ENCODE measurements around the gene MROH7. TPM values are rescaled to one million over a fixed set of nuclear protein-coding genes. Genes with fewer than 3 reads are reported as not detected.
A peak's percentile ranks its signal among the peaks of the same experiment; 100 is the strongest.

MROH7 gene
- total RNA-seq, 4 donors from 2014 or later, result 2.0 to 5.7 (median 3.8) TPM

DNA sequence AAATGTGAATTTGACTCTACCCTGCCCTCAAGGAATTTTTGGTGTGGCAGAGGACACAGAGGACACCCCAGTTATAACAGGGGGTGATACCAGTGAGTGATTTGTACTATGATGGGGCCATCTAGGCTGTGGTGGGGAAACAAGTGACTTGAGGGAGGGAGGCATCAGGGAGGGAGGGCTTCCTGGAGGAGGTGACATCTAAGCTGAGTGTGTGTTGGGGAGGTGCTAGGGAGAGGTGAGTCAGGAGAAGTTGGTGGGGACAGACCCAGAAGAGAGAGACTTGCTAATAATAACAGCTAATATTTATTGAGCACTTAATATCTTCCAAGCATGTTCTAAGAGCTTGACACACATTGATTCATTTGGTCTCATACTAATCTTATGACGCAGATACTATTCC, 54.2 kb downstream of the MROH7 start:
- Histone ChIP-seq H3K4me3 (no peak overlapping the region), H3K27me3 (no peaks in the 10 kb centered on the region), H3K27ac (no peak overlapping the region), H3K36me3 (no peaks in the 10 kb centered on the region), H3K9me3 (no peaks in the 10 kb centered on the region), H3K4me1 (no peaks in the 10 kb centered on the region)
- TF ChIP-seq EP300 (IDR thresholded peaks at IDR 0.05), result no peak
- TF ChIP-seq POLR2AphosphoS5 (IDR thresholded peaks at IDR 0.05), result no peak
- TF ChIP-seq POLR2A (IDR thresholded peaks at IDR 0.05), result no peak
- TF ChIP-seq, protein P1, sequence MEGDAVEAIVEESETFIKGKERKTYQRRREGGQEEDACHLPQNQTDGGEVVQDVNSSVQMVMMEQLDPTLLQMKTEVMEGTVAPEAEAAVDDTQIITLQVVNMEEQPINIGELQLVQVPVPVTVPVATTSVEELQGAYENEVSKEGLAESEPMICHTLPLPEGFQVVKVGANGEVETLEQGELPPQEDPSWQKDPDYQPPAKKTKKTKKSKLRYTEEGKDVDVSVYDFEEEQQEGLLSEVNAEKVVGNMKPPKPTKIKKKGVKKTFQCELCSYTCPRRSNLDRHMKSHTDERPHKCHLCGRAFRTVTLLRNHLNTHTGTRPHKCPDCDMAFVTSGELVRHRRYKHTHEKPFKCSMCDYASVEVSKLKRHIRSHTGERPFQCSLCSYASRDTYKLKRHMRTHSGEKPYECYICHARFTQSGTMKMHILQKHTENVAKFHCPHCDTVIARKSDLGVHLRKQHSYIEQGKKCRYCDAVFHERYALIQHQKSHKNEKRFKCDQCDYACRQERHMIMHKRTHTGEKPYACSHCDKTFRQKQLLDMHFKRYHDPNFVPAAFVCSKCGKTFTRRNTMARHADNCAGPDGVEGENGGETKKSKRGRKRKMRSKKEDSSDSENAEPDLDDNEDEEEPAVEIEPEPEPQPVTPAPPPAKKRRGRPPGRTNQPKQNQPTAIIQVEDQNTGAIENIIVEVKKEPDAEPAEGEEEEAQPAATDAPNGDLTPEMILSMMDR (IDR thresholded peaks at IDR 0.05), result no peak
- no peak for DNase-seq (ENCODE audit: low spot score in 2 of 2)
- WGBS, result 76% methylated on average over 1 of the region's 1 CpG

GRCh38 chr1:54696262-54696661, 54.7 kb downstream of the MROH7 start:
- no peak overlapping the region for H3K4me3 ChIP-seq
- TF ChIP-seq, protein P1 (IDR thresholded peaks at IDR 0.05), result no peak
- TF ChIP-seq POLR2AphosphoS5 (IDR thresholded peaks at IDR 0.05) (no peak), EP300 (IDR thresholded peaks at IDR 0.05) (no peak), POLR2A (IDR thresholded peaks at IDR 0.05) (no peak)
- no peaks in the 10 kb centered on the region for H3K9me3 ChIP-seq
- DNase-seq (ENCODE audit: low spot score in 2 of 2), result no peak
- H3K27me3 ChIP-seq, result no peaks in the 10 kb centered on the region
- WGBS, result 72% methylated on average over 3 of the region's 3 CpGs
- no peaks in the 10 kb centered on the region for H3K36me3 ChIP-seq
- H3K4me1 ChIP-seq, result no peaks in the 10 kb centered on the region
- H3K27ac ChIP-seq, result no peak overlapping the region

- H3K4me1 ChIP-seq, result no peaks in the 10 kb centered on the region
- no peak overlapping the region for H3K4me3 ChIP-seq
- DNase-seq (ENCODE audit: low spot score in 2 of 2), result peak in 1 of 2 donors; percentile 21
- no peak overlapping the region for H3K27ac ChIP-seq
- no peaks in the 10 kb centered on the region for H3K36me3 ChIP-seq
- no peaks in the 10 kb centered on the region for H3K27me3 ChIP-seq
- WGBS, result 85% methylated on average over 6 of the region's 6 CpGs
- TF ChIP-seq POLR2A (IDR thresholded peaks at IDR 0.05) (no peak), POLR2AphosphoS5 (IDR thresholded peaks at IDR 0.05) (no peak), EP300 (IDR thresholded peaks at IDR 0.05) (no peak)
- TF ChIP-seq, protein P1 (IDR thresholded peaks at IDR 0.05), result no peak
- H3K9me3 ChIP-seq, result no peaks in the 10 kb centered on the region
Measured at GRCh38 chr1:54697896-54698295, 56.3 kb downstream of the MROH7 start.

- 67% methylated on average over 8 of the region's 8 CpGs for WGBS
- H3K9me3 ChIP-seq, result no peaks in the 10 kb centered on the region
- no peaks in the 10 kb centered on the region for H3K27me3 ChIP-seq
- no peak for TF ChIP-seq EP300 (IDR thresholded peaks at IDR 0.05)
- TF ChIP-seq POLR2AphosphoS5 (IDR thresholded peaks at IDR 0.05), result no peak
- TF ChIP-seq, protein P1 (IDR thresholded peaks at IDR 0.05), result no peak
- no peak for TF ChIP-seq POLR2A (IDR thresholded peaks at IDR 0.05)
- no peak overlapping the region for H3K27ac ChIP-seq
- H3K36me3 ChIP-seq, result no peaks in the 10 kb centered on the region
- no peaks in the 10 kb centered on the region for H3K4me1 ChIP-seq
- DNase-seq (ENCODE audit: low spot score in 2 of 2), result peak in 1 of 2 donors; percentile 43
- no peak overlapping the region for H3K4me3 ChIP-seq
Measured at GRCh38 chr1:54698346-54698745, 56.8 kb downstream of the MROH7 start.

DNA sequence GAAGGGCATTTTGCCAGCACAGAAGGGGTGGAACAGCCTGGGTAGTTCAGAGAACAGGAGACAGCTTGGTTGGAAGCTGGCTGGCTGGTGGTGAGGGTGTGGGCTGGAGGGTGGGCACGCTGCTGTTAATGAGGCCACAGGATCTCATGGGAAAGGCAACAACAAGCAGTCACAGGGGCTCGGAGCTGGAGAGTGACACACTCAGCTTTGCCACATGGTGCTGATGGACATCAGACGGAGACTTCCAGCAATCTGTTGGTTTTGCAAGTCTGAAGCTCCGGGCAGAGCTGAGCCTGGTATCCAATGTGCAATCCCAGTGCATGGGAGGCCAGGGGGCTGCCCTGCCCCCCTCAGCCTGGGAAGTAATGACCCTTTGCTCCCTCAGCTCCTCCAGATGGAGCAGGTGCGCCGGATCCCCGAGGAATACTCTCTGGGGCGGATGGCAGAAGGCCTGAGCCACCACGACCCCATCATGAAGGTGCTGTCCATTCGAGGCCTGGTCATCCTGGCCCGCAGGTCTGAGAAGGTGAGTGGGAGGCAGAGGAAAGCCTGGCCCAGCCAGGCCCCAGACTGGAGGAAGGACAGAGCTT, 58.4 kb downstream of the MROH7 start:
- Histone ChIP-seq H3K27ac (no peak overlapping the region), H3K4me1 (no peaks in the 10 kb centered on the region), H3K36me3 (no peaks in the 10 kb centered on the region), H3K4me3 (no peak overlapping the region), H3K27me3 (no peaks in the 10 kb centered on the region), H3K9me3 (no peaks in the 10 kb centered on the region)
- DNase-seq (ENCODE audit: low spot score in 2 of 2), result peak in 1 of 2 donors; percentile 55
- WGBS, result 87% methylated on average over 5 of the region's 11 CpGs
- TF ChIP-seq EP300 (IDR thresholded peaks at IDR 0.05) (no peak), POLR2A (IDR thresholded peaks at IDR 0.05) (no peak), POLR2AphosphoS5 (IDR thresholded peaks at IDR 0.05) (no peak)
- TF ChIP-seq, protein P1 (IDR thresholded peaks at IDR 0.05), result no peak
